AG04450 (cell line): ENCODE results near the gene OVAAL. TPM values are rescaled to one million over a fixed set of nuclear protein-coding genes. Genes with fewer than 3 reads are reported as not detected.
A peak's percentile ranks its signal among the peaks of the same experiment; 100 is the strongest.

Experiments
- CTCF ChIA-PET: fragments of 300-600, 350-600 bp; formaldehyde crosslinking; extraction: SDS; loops from one replicate; lab custom pipeline; 2022; ENCODE audit warnings: antibody characterized with exemption, inconsistent platforms; lab: Charles Lee
- POLR2A ChIA-PET: fragments of 350-600 bp; formaldehyde crosslinking; extraction: SDS; loops from one replicate; lab custom pipeline; 2021; ENCODE audit warnings: antibody characterized with exemption, inconsistent platforms; lab: Yijun Ruan, JAX
- DNase-seq: peaks from one replicate; pipeline ENCODE4 v3.0.0-alpha.2; 2011; ENCODE audit warnings: low read depth, low spot score
- H3K27ac ChIP-seq: one replicate; pipeline ENCODE4 v1.5.1; 2012; ENCODE audit warnings: low read depth, low read length, control low read depth
- H3K27me3 ChIP-seq: one replicate; pipeline ENCODE4 v1.6.0; 2012; ENCODE audit warnings: low read length; ENCODE audit not compliant: control insufficient read depth, insufficient read depth
- H3K4me3 ChIP-seq: 2 replicates; pipeline ENCODE4 v1.5.1; 2011; ENCODE audit warnings: mild to moderate bottlenecking, low read depth, low read length, control low read depth
- H3K9me3 ChIP-seq: 2 replicates; pipeline ENCODE4 v1.5.1; 2012; ENCODE audit warnings: low read length; ENCODE audit not compliant: control insufficient read depth, insufficient read depth
- polyA minus RNA-seq: library from RNA; depleted of rRNA, polyadenylated mRNA; stranded (reverse); fragments of >200 nt; gene quantifications from 2 replicates; pipeline ENCODE4 v1.2.3, GENCODE V29; 2011; rRNA and poly(A)+ RNA removed
- polyA plus RNA-seq: library from polyadenylated mRNA; depleted of rRNA; stranded (reverse); fragments of >200 nt; gene quantifications from 2 replicates; pipeline ENCODE4 v1.2.3, GENCODE V29; 2011; rRNA removed
- TF ChIP-seq, protein P1 (sequence below): IDR thresholded peaks from 2 replicates; pipeline ENCODE4 v1.5.1; 2011; ENCODE audit warnings: low read depth, low read length, control low read depth, inconsistent platforms

OVAAL gene
- not detected in 2 replicates for polyA plus RNA-seq
- not detected in 2 replicates for polyA minus RNA-seq

DNA sequence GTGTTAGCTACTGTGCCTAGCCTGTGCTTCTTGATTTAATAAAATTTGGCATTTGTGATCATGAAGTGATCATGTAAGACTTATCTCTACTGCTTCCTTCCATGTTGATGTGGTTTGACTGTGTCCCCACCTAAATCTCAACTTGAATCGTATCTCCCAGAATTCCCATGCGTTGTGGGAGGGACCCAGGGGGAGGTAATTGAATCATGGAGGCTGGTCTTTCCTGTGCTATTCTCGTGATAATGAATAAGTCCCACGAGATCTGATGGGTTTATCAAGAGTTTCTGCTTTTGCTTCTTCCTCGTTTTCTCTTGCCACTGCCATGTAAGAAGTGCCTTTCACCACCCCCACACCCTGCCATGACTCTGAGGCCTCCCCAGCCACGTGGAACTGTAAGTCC, at the start of gene OVAAL:
TSS of gene OVAAL (plus strand) at position 301 of the 400 bp plus-strand sequence.
- no peak for DNase-seq
- TF ChIP-seq, protein P1, sequence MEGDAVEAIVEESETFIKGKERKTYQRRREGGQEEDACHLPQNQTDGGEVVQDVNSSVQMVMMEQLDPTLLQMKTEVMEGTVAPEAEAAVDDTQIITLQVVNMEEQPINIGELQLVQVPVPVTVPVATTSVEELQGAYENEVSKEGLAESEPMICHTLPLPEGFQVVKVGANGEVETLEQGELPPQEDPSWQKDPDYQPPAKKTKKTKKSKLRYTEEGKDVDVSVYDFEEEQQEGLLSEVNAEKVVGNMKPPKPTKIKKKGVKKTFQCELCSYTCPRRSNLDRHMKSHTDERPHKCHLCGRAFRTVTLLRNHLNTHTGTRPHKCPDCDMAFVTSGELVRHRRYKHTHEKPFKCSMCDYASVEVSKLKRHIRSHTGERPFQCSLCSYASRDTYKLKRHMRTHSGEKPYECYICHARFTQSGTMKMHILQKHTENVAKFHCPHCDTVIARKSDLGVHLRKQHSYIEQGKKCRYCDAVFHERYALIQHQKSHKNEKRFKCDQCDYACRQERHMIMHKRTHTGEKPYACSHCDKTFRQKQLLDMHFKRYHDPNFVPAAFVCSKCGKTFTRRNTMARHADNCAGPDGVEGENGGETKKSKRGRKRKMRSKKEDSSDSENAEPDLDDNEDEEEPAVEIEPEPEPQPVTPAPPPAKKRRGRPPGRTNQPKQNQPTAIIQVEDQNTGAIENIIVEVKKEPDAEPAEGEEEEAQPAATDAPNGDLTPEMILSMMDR = no peak
- ChIA-PET CTCF (no interaction called here), POLR2A (no interaction called here)
- no peaks in the 10 kb centered on the region for H3K9me3 ChIP-seq
- no peaks in the 10 kb centered on the region for H3K27me3 ChIP-seq
- H3K27ac ChIP-seq = no peak within 1 kb of the TSS
- H3K4me3 ChIP-seq = no peak within 1 kb of the TSS

DNA sequence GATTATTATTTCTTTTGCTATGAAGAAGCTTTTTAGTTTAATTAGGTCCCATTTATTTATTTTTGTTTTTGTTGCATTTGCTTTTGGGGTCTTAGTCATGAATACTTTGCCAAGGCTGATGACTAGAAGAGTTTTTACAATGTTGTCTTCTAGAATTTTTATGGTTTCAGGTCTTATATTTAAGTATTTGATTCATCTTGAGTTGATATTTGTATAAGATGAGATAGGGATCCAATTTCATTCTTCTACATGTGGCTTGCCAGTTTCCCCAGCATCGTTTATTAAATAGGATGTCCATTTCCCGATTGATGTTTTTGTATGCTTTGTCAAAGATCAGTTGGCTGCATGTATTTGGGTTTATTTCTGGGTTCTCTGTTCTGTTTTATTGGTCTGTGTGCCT, 47.9 kb upstream of the OVAAL start:
- H3K27ac ChIP-seq = no peak overlapping the region

DNA sequence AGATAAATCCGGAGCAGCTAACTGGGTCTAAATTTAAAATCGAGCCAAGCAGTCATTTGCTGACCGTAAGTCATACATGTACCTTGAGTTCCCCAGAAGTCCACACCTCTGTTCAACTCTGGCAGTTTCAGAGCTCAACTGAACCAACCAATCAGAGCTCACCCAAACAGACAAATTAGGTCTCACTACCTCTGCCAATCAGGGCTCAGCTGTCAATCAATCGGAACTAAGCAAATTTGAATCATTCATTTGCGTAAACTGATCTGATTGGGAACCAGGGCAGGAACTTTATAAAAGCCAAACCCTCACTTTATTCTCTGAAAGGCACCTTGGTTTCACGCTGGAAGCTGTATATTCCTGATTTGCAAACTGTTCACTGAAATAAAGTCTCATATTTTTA, 45.2 kb upstream of the OVAAL start:
- H3K9me3 ChIP-seq = peaks cover 4% of the 10 kb centered on the region
- POLR2A ChIA-PET = no interaction called here
- no peak overlapping the region for H3K27ac ChIP-seq
- H3K27me3 ChIP-seq = no peaks in the 10 kb centered on the region
- CTCF ChIA-PET = interaction anchor here (1.0 to 2.9 kb wide), 3 partner anchors 261 to 368 kb away, joined by 3 to 18 read pairs (median 4); no protein-coding TSS in a partner anchor
- DNase-seq = no peak
- TF ChIP-seq, protein P1 = no peak
- H3K4me3 ChIP-seq = no peak overlapping the region

More for the DNA sequence above, 47.9 kb upstream of the OVAAL start:
- Histone ChIP-seq H3K4me3 (no peak overlapping the region), H3K27me3 (no peaks in the 10 kb centered on the region), H3K9me3 (peaks cover 7% of the 10 kb centered on the region)
- DNase-seq = no peak
- CTCF ChIA-PET = no interaction called here
- TF ChIP-seq, protein P1 = no peak
- POLR2A ChIA-PET = no interaction called here

DNA sequence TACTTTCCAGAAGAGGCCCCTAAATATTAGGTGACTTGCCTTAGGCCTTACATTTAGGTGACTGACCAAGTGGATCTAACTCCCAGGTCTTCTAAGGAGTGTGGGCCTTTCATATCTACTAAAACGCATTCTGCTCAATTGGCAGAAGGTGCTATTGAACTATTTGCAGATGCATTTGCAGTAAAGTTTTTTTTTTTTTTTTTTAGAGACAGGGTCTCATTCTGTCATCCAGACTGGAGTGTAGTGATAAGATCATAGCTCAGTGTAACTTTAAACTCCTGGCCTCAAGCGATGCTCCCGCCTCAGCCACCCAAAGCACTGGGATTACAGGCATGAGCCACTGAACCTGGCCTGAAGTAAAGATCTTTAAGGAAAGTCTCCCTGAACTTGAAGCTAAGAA, 43.4 kb upstream of the OVAAL start:
- no peaks in the 10 kb centered on the region for H3K27me3 ChIP-seq
- no peaks in the 10 kb centered on the region for H3K9me3 ChIP-seq
- CTCF ChIA-PET = interaction anchor here (0.6 to 6.5 kb wide), 43 partner anchors 9 to 654 kb away, joined by 3 to 131 read pairs (median 4); partner anchors contain the start of genes ACBD6 and XPR1
- POLR2A ChIA-PET = interaction anchor here (0.6 to 2.1 kb wide), 3 partner anchors 116 to 347 kb away, joined by 4 to 6 read pairs (median 6); partner anchors contain the start of gene XPR1
- no peak overlapping the region for H3K4me3 ChIP-seq
- H3K27ac ChIP-seq = peak overlapping the region; percentile 65
- TF ChIP-seq, protein P1 = no peak
- no peak for DNase-seq

DNA sequence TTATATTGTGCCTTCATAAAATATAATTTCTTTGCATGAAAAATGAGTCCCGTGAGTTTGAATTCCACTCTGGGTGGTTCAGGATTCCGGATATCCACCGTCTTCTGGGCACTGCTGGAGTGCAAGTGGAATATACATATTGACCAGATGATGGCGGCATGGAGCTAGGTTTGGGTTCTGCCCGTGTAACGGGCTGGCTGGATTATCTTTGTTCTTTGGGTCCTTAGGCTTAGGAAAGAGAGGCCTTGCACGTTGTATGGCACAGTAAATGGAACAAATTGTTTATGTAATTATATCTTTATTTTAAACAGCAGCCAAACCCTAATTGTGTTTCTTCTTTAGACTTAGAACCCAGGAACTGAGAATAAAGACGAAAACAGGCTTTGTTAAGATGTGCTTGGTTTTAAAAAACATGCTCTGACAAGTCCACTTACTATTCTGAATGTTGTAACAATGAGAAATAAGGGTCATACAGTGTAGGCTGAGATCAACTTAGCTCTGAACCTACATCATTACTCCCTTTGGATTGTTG, 42.8 kb upstream of the OVAAL start:
- Histone ChIP-seq H3K27ac (peak overlapping the region; percentile 71), H3K27me3 (no peaks in the 10 kb centered on the region), H3K9me3 (no peaks in the 10 kb centered on the region), H3K4me3 (no peak overlapping the region)
- CTCF ChIA-PET = interaction anchor here (0.5 to 6.5 kb wide), 44 partner anchors 9 to 653 kb away, joined by 3 to 131 read pairs (median 4); partner anchors contain the start of genes ACBD6 and XPR1
- TF ChIP-seq, protein P1 = peak; percentile 81
- peak; percentile 72 for DNase-seq
- POLR2A ChIA-PET = interaction anchor here (0.6 to 2.1 kb wide), 7 partner anchors 9 to 637 kb away, joined by 3 to 6 read pairs (median 4); partner anchors contain the start of genes ACBD6 and XPR1
